ENCODE measurements around the gene RNASE8.
"Not testable (repeated sequence)": the region's sequence is repeated elsewhere in the genome, so short reads cannot be mapped to it uniquely, and the experiment has no call there.

Gene RNASE8

DNA sequence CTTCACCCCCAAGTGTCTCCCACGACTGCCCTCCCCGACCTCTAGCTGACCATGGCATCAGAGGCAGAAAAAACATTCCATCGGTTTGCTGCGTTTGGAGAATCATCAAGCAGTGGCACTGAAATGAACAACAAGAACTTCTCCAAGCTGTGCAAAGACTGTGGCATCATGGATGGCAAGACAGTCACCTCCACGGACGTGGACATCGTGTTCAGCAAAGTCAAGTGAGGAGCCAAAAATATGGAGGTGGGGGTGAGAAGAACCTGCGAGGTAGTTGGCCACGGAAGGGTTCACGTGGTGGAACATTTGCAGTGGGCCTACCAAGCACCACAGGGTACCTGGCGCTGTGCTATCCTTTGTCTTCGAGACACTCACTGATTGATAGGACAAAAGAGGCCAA is 27.1 kb upstream of the RNASE8 start:
- no peak for DNase-seq (ENCODE audit: low spot score)

GRCh38 chr14:21032326-21033132 is 25.1 kb upstream of the RNASE8 start:
- no peak for DNase-seq (ENCODE audit: low spot score)

DNA sequence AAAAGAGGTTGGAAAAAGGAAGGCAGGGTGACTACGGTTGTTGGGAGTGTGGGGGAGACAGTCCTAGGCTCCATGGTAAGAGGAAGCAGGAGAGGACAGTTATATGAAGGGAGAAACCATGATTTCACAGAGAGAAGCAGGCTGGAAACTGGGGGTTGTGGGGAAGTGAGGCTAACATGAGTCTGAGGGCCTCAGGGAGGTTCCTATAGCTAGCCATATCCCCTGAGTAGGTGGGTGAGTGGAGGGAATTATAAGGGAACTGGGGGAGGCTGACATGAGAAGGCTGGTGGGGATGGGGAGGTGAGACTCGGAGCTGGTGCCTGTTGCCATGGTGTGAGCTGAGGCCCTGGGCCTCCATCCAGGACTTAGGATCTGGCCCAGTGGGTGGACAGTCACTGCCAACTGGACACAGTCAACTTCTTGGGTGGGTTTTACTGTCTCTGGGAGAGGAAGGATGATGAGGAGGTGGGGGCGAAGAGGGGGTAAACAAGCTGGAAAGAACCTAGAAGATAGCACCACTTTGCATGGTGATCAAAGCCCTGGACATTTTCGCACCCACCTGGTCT is 24.4 kb upstream of the RNASE8 start:
- no peak for DNase-seq (ENCODE audit: low spot score)

DNA sequence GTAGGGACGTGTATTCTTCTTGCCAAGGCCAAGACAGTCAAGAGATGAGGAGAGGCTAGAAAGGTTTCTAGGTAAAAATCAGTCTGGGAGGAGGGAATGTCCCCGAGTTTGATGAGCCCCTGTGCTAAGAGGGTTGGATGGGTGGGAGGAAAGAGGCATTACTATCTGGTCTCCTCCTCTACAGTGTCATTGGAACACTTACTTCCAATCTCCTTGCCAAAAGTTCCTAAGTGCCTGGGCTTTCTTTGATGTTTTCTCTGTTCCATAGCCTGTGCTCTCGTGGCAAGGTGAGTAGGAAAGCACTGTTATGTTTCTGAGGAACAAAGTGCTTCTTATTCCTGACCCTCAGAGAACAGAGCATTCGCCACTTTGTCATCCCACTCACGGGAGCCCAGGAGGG is 22.9 kb upstream of the RNASE8 start, which contains the start of gene RNASE13:
Gene RNASE13 (minus strand): TSS at position 101 of the 400 bp plus-strand sequence. CDS start 519 bp downstream, outside the sequence.
- no peak for DNase-seq (ENCODE audit: low spot score)

DNA sequence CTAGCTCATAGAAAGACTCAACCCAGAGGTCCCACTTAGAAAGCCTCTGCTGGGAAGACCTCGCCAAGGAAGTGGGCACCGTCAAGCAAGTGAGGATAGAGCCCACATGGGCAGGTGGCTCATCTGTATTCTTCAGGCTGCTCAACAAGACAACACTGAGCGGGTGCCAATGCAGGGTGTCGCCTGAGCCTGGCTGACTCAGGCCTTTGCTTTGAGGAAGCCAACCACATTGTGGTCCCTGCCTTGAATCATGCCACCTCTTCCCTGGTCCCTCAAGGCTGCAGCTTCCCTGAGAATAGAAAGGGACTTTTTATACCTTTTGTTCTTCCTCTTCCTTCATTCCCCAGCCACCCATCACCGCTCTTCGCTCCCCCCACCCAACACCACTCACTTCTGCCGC is 20.9 kb upstream of the RNASE8 start:
- no peak for DNase-seq (ENCODE audit: low spot score)

- no peak for DNase-seq (ENCODE audit: low spot score)
Observed at GRCh38 chr14:21037156-21037555, 20.5 kb upstream of the RNASE8 start.

- peak; percentile 89 for DNase-seq (ENCODE audit: low spot score)
Observed at GRCh38 chr14:21038441-21039422, 18.9 kb upstream of the RNASE8 start.

DNA sequence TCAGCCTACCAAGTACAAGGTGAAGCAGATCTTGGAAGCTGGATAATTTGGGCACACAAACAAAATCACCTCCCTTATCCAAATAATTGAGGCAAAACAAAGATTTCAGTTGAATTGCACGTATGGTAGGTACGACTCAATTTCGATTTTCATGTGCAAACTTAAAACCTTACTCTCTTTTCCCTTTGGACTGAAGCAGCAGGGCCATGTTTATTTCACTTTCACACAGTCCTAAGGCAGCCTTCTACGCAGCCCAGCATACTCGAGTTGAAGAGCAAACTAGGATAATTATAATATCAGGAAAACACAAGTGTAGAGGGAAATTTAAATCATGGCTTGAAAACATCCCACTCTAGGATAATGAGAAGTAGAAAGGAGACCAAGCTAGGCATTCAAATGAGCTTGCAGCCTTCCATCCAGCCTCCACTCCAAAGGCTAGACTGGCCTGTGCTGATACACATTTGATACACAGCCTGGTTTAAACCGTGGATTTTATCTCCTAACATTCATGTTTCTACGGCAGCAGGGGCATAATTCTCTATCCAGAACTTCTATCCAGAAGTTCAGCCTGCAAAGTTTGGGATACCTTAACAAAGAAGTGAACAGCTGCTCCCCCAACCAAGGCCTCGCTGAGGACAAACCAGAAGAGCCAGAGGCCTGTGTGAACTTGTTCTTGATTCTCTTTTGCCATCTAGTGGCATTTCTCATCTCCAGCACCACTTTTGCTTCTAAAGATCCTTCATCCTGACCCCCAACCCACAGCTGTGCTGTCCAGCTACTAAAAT is 17.8 kb upstream of the RNASE8 start:
- DNase-seq (ENCODE audit: low spot score), result peak; percentile 85

DNA sequence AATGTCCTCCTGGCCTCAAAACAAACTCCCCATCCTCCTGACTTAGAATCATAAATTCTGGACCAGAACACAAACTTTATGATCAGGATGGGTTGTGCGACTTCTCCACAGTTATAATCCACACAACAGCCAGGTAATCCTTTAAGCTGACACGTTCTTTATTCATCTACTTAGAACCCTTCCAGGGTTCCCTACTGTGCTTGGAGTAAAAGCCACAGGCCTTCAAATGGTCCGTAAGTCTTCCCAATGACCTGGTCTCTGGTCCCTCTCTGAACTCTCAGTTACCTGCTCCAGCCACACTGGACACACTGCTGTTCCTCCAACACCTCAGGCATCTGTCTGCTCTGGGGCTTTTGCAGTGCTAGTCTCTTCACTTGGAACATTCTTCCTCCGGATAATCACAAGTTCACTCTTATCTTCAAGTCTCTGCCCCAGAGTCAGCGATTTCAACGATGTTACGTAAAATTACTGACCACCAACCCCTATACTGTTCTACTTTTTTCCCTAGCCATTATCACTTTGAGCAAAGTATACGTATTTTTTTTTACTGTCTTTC is 17.2 kb upstream of the RNASE8 start:
- no peak for DNase-seq (ENCODE audit: low spot score)

- not testable (repeated sequence) for DNase-seq (ENCODE audit: low spot score)
Observed at GRCh38 chr14:21040941-21041340, 16.7 kb upstream of the RNASE8 start.

GRCh38 chr14:21041676-21042433 is 15.8 kb upstream of the RNASE8 start, which contains the start of gene RNASE7:
TSS of gene RNASE7 (plus strand) at chr14:21042362. CDS start at chr14:21042993, 631 bp downstream.
- DNase-seq (ENCODE audit: low spot score), result no peak

- peak; percentile 74 for DNase-seq (ENCODE audit: low spot score)
Observed at GRCh38 chr14:21042918-21043317, 14.7 kb upstream of the RNASE8 start.

DNA sequence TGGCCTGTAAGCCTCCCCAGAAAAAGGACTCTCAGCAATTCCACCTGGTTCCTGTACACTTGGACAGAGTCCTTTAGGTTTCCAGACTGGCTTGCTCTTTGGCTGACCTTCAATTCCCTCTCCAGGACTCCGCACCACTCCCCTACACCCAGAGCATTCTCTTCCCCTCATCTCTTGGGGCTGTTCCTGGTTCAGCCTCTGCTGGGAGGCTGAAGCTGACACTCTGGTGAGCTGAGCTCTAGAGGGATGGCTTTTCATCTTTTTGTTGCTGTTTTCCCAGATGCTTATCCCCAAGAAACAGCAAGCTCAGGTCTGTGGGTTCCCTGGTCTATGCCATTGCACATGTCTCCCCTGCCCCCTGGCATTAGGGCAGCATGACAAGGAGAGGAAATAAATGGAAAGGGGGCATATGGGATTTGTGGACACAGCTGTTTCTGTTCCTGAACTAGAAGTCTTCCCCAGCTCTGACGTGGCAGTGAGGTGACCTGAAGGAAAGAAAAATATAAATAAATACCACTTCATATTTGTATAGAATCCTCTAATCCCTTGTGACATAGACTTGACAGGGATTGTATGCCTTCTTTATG is 14.1 kb upstream of the RNASE8 start:
- DNase-seq (ENCODE audit: low spot score), result no peak

DNA sequence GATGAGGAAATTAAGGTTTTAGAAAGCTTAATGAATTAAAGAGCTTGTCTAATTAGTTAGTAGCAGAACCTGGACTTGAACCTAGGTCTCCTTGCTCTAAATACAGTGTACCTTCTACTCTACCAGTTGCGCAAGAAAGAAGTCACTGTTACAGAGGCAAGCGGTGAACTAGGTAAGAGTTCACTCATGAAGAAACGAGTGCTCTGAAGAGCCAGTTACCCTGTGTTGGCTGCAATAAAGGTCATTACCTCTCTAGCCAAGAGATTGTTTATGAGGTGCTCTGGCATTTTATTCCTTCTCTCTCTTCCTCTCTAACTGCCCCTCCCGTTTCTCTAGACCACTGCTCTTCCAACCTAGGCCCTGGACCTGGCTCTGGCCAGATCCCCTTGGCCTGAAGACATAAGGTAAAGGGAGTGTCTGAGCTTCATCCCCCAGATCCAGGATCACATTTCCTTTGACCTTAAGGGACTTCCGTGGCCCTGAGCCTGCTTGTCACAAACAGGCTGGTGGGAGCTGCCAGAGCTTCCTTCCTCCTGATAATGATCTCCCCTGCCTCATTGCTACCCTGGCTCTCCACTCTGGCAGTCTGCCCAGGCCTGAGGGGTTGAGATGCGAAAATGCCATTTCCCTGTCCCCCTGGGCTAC is 13.5 kb upstream of the RNASE8 start:
- no peak for DNase-seq (ENCODE audit: low spot score)

- no peak for DNase-seq (ENCODE audit: low spot score)
Observed at GRCh38 chr14:21047378-21047781, 10.2 kb upstream of the RNASE8 start.

DNA sequence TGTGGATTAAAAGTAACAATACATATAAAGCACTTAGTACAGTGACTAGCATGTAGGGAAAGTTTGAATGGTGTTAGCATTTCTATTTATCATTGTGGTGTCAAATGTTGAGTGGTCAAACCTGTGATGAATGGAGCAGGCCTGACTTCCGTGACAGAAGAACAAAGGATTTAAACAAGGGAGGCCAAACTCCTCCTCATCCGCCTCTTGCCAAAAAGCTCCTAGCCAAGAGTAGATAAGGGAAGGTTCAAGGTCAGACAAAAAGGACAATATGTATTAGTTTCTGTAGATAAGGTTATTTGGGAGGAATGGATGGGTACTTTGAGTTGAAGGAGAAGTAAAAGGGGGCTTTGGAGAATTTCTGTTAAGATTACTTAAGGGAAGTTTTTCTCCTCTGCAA is 9.0 kb upstream of the RNASE8 start:
- no peak for DNase-seq (ENCODE audit: low spot score)

GRCh38 chr14:21049271-21049673 is 8.3 kb upstream of the RNASE8 start:
- DNase-seq (ENCODE audit: low spot score), result no peak

DNA sequence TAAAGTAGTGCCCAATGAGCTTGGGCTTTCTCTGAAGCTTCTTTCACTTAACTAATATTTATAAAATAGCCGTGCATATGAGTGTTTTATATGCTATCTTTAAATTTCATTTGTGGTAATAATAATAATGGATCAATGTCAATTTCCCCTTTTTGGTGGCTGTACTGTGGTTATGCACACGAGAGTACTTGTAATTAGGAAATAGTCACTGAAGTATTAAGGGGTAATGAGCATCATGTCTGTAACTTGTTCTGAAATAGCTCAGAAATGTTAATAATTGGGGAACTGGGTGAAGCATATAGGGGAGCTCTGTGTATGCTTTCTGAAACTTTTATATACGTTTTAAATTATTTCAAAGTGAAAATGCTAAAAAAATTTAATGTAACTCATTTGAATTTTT is 7.0 kb upstream of the RNASE8 start:
- no peak for DNase-seq (ENCODE audit: low spot score)
